CMK (cell line): ENCODE results near the gene PIN4.
A peak's percentile ranks its signal among the peaks of the same experiment; 100 is the strongest.

Experiments
- DNase-seq: peaks from one replicate; pipeline ENCODE4 v3.0.0-alpha.2; 2010; ENCODE audit warnings: low read depth

PIN4 gene

GRCh38 chrX:72202792-72203401, 21.3 kb downstream of the PIN4 start:
- no peak for DNase-seq

GRCh38 chrX:72203421-72203820, 21.9 kb downstream of the PIN4 start:
- no peak for DNase-seq

- DNase-seq = no peak
Observed at GRCh38 chrX:72205706-72206105, 24.1 kb downstream of the PIN4 start.

GRCh38 chrX:72207366-72207765, 25.8 kb downstream of the PIN4 start:
- DNase-seq = no peak

- no peak for DNase-seq
Observed at GRCh38 chrX:72208126-72208800, 26.7 kb downstream of the PIN4 start.

- DNase-seq = no peak
Observed at GRCh38 chrX:72216973-72217372, 35.4 kb downstream of the PIN4 start.

GRCh38 chrX:72220375-72220774, 38.8 kb downstream of the PIN4 start:
- peak; percentile 26 for DNase-seq

- no peak for DNase-seq
Observed at GRCh38 chrX:72230290-72230689, 48.7 kb downstream of the PIN4 start.

GRCh38 chrX:72236841-72237240, 55.3 kb downstream of the PIN4 start:
- DNase-seq = no peak

GRCh38 chrX:72238183-72238582, 56.6 kb downstream of the PIN4 start:
- DNase-seq = no peak

GRCh38 chrX:72238721-72239475, 57.3 kb downstream of the PIN4 start, which contains the start of gene ERCC6L:
Gene ERCC6L, minus strand, starts transcription at chrX:72239027. Its CDS starts 116 bp downstream, at chrX:72238911.
- DNase-seq = peak; percentile 59

GRCh38 chrX:72240976-72241375, 59.4 kb downstream of the PIN4 start:
- no peak for DNase-seq

GRCh38 chrX:72243472-72243871, 61.9 kb downstream of the PIN4 start:
- DNase-seq = no peak

- DNase-seq = no peak
Observed at GRCh38 chrX:72245461-72246089, 64.0 kb downstream of the PIN4 start.

GRCh38 chrX:72247206-72247942, 65.8 kb downstream of the PIN4 start:
- DNase-seq = no peak
